Urinary bladder (tissue), 4 donors: ENCODE measurements around the gene FOXI2. TPM values are rescaled to one million over a fixed set of nuclear protein-coding genes. Genes with fewer than 3 reads are reported as not detected.

Source experiments
- DNase-seq: peaks from one replicate; pipeline ENCODE4 v3.0.0-alpha.2; 2015; ENCODE audit errors: extremely low spot score
- H3K27ac ChIP-seq: one replicate; pipeline ENCODE4 v1.5.1; 2013; ENCODE audit warnings: low read depth, mild to moderate bottlenecking, moderate library complexity
- H3K36me3 ChIP-seq: one replicate; pipeline ENCODE4 v1.6.1; 2013; ENCODE audit warnings: mild to moderate bottlenecking, moderate library complexity; ENCODE audit not compliant: insufficient read depth
- H3K4me1 ChIP-seq: one replicate; pipeline ENCODE4 v1.6.1; 2013; ENCODE audit warnings: mild to moderate bottlenecking, moderate library complexity; ENCODE audit not compliant: insufficient read depth
- H3K4me3 ChIP-seq: one replicate; pipeline ENCODE4 v1.5.1; 2013; ENCODE audit warnings: low read depth, low read length
- WGBS: extraction: QIAGEN DNeasy Blood & Tissue Kit; methylation state at CpG from one replicate; pipeline ENCODE4 v1.1.7; 2013; 5-methylcytosine and 5-hydroxymethylcytosine counted together
- polyA plus RNA-seq: library from polyadenylated mRNA; stranded (reverse); fragments of 200-250 nt; gene quantifications from one replicate; pipeline ENCODE4 v1.2.3, GENCODE V29; 2013
- total RNA-seq: library from RNA; depleted of rRNA; stranded (reverse); fragments of >200 nt; gene quantifications from one replicate; pipeline ENCODE4 v1.2.3, GENCODE V29; 2014
- donor health status: healthy with polysubstance abuse.
- donor health status: healthy.

FOXI2 gene
- total and polyA plus RNA-seq, 2 donors, result 0.58 TPM; not detected in 1

DNA sequence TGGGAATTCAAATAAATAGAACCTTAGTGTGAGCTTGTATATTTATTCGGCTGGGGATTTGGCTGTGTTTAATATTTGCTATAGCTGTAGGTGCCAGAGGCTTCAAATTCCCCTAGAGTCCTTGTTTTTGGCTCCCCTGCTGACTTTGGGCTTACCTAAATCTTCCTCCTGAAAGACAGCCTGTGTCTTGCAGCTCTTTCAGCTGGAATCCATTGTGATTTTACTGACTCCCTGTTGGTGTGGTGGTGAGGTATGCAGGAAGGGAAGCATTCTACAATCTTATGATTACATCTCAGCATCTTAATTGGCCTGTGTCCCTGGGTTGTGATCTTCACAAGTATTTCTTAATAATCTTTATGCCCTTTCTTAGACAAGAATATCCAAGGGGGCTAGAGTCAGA lies 25.9 kb downstream of the FOXI2 start:
- H3K4me1 ChIP-seq, result no peaks in the 10 kb centered on the region
- no peak overlapping the region for H3K27ac ChIP-seq
- 65% methylated on average over 1 of the region's 1 CpG for WGBS
- no peak for DNase-seq
- H3K36me3 ChIP-seq, result no peaks in the 10 kb centered on the region
- no peak overlapping the region for H3K4me3 ChIP-seq

DNA sequence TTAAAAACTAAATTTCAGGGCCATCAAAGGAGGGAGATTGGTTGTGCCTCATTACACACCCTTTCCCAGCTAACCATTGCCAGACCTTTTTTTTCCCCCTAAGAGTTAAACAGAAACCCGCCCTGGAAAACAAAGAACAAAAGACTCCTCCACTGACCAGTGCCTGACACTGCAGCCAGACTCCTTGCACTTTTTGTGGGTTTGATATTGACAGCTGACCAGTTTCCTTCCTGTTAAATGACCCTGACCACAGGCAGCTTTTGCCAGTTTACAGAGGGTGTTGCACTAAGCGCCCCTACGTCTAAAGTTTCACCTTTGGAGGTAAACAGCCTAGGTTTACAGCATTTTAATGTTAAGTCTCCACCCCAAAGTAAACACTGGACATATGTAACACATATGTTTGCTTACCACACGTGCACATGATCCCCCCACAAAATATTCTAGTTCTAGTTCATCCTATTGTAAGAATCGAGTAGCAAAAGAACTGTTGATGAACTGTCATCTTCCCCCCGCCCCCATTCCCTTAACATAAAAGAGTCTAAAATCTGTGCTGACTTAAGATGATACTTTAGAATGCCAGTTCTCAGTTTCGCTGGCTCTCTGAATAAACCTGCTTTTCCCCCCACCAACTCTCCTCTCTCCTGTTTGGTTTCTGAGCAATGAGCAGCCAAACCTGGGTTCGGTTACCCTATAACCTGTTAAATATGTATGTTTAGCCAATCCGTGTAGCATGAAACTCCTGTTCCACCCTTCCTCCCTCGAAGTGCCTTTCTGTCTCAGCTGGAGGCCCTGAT lies 38.0 kb downstream of the FOXI2 start:
- no peak for DNase-seq
- Histone ChIP-seq H3K4me3 (no peak overlapping the region), H3K27ac (no peak overlapping the region), H3K4me1 (no peaks in the 10 kb centered on the region), H3K36me3 (no peaks in the 10 kb centered on the region)
- WGBS, result 49% methylated on average over 10 of the region's 10 CpGs

DNA sequence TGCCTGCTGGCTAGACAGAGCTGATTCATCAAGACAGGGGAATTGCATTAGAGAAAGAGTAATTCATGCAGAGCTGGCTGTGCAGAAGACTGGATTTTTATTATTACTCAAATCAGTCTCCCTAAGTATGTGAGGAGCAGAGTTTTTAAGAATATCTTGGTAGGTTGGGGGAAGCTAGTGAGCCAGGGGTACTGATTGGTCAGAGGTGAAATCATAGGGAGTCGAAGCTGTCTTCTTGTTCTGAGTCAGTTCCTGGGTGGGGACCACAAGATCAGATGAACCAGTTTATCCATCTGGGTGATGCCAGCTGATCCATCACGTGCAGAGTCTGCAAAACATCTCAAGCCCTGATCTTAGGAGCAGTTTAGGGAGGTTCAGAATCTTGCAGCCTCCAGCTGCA lies 39.8 kb downstream of the FOXI2 start:
- no peak overlapping the region for H3K27ac ChIP-seq
- H3K36me3 ChIP-seq, result no peaks in the 10 kb centered on the region
- WGBS, result 53% methylated on average over 2 of the region's 2 CpGs
- no peaks in the 10 kb centered on the region for H3K4me1 ChIP-seq
- DNase-seq, result no peak
- no peak overlapping the region for H3K4me3 ChIP-seq

DNA sequence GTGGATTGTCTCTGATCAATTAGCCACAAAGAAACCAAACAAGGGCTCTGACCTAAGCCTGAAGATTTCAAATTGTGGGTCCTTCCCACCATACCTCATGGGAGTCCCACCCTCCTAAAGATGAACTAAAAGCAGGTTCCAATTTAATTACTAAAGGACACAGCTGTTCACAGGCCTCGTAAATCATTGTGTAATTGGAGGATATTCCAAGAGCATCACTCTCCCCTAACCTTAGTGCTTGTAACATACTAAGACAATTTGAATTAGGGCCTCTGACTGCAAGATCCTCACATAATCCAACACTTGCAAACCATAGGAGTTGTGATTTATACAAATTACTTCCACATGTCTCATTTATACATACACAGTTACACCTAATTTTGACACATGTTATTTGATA lies 44.4 kb downstream of the FOXI2 start:
- no peak overlapping the region for H3K4me3 ChIP-seq
- no peak for DNase-seq
- no peaks in the 10 kb centered on the region for H3K4me1 ChIP-seq
- no peaks in the 10 kb centered on the region for H3K36me3 ChIP-seq
- no peak overlapping the region for H3K27ac ChIP-seq
- 59% methylated on average over 1 of the region's 1 CpG for WGBS

DNA sequence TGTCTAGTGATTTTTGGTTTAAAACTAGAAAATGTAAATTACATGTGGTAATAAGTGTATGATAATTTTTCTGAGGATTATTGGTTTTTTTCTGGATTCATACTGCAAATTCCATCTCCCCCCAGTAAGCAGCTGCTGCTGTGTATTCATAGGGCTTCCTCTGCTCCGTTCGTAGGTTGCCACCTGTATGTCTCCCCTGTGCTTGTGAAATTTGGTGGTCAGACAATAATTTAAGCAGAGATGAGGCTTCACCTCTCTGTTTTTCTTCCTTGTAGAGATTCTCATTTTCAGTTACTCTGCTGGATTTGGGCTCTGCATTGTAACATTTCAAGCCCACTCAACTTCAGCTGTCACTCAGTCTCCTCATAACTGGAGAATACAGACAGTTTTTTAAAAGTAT lies 50.9 kb downstream of the FOXI2 start:
- no peak overlapping the region for H3K27ac ChIP-seq
- 93% methylated on average over 2 of the region's 2 CpGs for WGBS
- H3K36me3 ChIP-seq, result no peaks in the 10 kb centered on the region
- no peak overlapping the region for H3K4me3 ChIP-seq
- H3K4me1 ChIP-seq, result no peaks in the 10 kb centered on the region
- no peak for DNase-seq

DNA sequence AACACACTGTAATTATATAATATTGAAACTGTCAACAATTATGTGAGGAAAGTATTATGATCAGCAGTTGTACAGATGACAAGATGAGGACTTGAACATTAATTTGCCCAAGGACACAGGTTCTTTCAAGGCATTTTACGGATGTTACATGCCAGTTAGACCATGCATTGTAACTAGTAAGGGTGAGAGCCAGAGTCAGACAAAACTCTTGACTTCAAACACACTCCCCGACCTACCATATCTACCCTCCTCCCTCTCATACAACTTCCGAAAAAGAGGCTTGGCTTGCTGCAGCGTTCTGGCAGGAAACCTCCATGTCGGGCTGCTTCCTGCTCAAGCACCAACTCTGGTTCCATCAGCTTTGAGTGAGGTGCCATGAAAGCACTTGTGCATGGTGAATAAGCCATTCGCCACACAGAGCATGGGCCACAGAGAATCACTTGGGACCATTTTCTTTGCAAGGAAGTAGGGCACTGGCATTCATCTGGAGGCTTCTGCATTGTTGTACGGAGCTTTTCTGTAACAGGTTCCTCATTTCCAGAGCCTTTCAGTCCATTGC lies 53.2 kb downstream of the FOXI2 start:
- no peak for DNase-seq
- no peak overlapping the region for H3K4me3 ChIP-seq
- H3K36me3 ChIP-seq, result no peaks in the 10 kb centered on the region
- 53% methylated on average over 7 of the region's 7 CpGs for WGBS
- no peaks in the 10 kb centered on the region for H3K4me1 ChIP-seq
- H3K27ac ChIP-seq, result no peak overlapping the region

Other genes starting within 250 kb of the FOXI2 start
- gene NPS, start 187.9 kb upstream of the FOXI2 start, total RNA-seq, result not detected
- gene NPS, start 187.9 kb upstream of the FOXI2 start, polyA plus RNA-seq, result not detected
- 0.42 TPM for gene CLRN3, start 155.8 kb downstream of the FOXI2 start, total RNA-seq
- not detected for gene CLRN3, start 155.8 kb downstream of the FOXI2 start, polyA plus RNA-seq
- 15.9 TPM for gene PTPRE, start 169.9 kb downstream of the FOXI2 start, total RNA-seq
- gene PTPRE, start 169.9 kb downstream of the FOXI2 start, polyA plus RNA-seq, result 5.7 TPM